Fibroblast of lung (primary cell): ENCODE measurements around the gene PACSIN1. TPM values are rescaled to one million over a fixed set of nuclear protein-coding genes. Genes with fewer than 3 reads are reported as not detected.

ENCODE experiments used
- DNase-seq, 2 donors: peaks; one replicate each; pipeline versions ENCODE4 v3.0.0 to v3.0.0-alpha.2; 2010; ENCODE audit warnings: low read depth in 2 of 2
- H2AFZ ChIP-seq: 2 replicates; pipeline ENCODE4 v1.5.1; 2012; ENCODE audit warnings: low read length, control low read depth, inconsistent platforms
- H3K27ac ChIP-seq: 2 replicates; pipeline ENCODE4 v1.5.1; 2011; ENCODE audit warnings: low read length, control low read depth; ENCODE audit not compliant: insufficient read depth
- H3K27me3 ChIP-seq: 2 replicates; pipeline ENCODE4 v1.5.1; 2011; ENCODE audit warnings: mild to moderate bottlenecking, low read length; ENCODE audit not compliant: control insufficient read depth, insufficient read depth
- H3K36me3 ChIP-seq: 2 replicates; pipeline ENCODE4 v1.5.1; 2011; ENCODE audit warnings: low read length; ENCODE audit not compliant: control insufficient read depth, insufficient read depth
- H3K4me1 ChIP-seq: 2 replicates; pipeline ENCODE4 v1.5.1; 2011; ENCODE audit warnings: low read length; ENCODE audit not compliant: control insufficient read depth, insufficient read depth; ENCODE audit errors: extremely low read depth
- H3K4me2 ChIP-seq: 2 replicates; pipeline ENCODE4 v1.5.1; 2011; ENCODE audit warnings: low read length, control low read depth; ENCODE audit not compliant: insufficient read depth; ENCODE audit errors: extremely low read depth
- H3K4me3 ChIP-seq, 4 experiments: fragments of 200-600 bp in 1 of 4; sonication (generic) in 1 of 4; replicated peaks in 1 of 4; 2 replicates each; pipeline ENCODE4 v1.5.1; 2011 to 2016; ENCODE audit warnings: low read length in 4 of 4, low read depth in 3 of 4, mild to moderate bottlenecking in 3 of 4, control low read depth in 2 of 4, inconsistent platforms in 1 of 4, mixed read lengths in 1 of 4; ENCODE audit not compliant: insufficient read depth in 1 of 4; ENCODE audit errors: control extremely low read depth in 1 of 4
- H3K79me2 ChIP-seq: 2 replicates; pipeline ENCODE4 v1.5.1; 2012; ENCODE audit warnings: mild to moderate bottlenecking, low read length, inconsistent platforms; ENCODE audit not compliant: control insufficient read depth, insufficient read depth
- H3K9ac ChIP-seq: 2 replicates; pipeline ENCODE4 v1.5.1; 2011; ENCODE audit warnings: mild to moderate bottlenecking, low read length, control low read depth; ENCODE audit not compliant: insufficient read depth
- H3K9me3 ChIP-seq: 2 replicates; pipeline ENCODE4 v1.5.1; 2012; ENCODE audit warnings: low read depth, low read length; ENCODE audit not compliant: control insufficient read depth, insufficient read depth
- H4K20me1 ChIP-seq: 2 replicates; pipeline ENCODE4 v1.5.1; 2011; ENCODE audit warnings: low read length; ENCODE audit not compliant: control insufficient read depth, insufficient read depth; ENCODE audit errors: extremely low read depth
- EZH2 ChIP-seq: IDR thresholded peaks from 2 replicates; pipeline ENCODE4 v1.5.1; 2012; ENCODE audit warnings: low read length, control low read depth, mild to moderate bottlenecking; ENCODE audit errors: missing control alignments
- polyA plus RNA-seq, 2 donors: library from polyadenylated mRNA; depleted of rRNA in 1 of 2; stranded (reverse) in 1 of 2; unstranded in 1 of 2; fragments of >200 nt; gene quantifications; 2 replicates each; pipeline ENCODE4 v1.2.1, GENCODE V29; 2011 to 2012; ENCODE audit warnings: missing spikeins in 1 of 2
- total RNA-seq: library from RNA; depleted of rRNA; stranded (reverse); fragments of >200 nt; gene quantifications from 2 replicates; pipeline ENCODE4 v1.2.1, GENCODE V29; 2014
- TF ChIP-seq, protein P1 (sequence below), 2 donors: IDR thresholded peaks in 1 of 2; conservative IDR thresholded peaks in 1 of 2; 1 replicate in 1 of 2; 2 replicates in 1 of 2; pipeline ENCODE4 v1.5.1; 2011 to 2012; ENCODE audit warnings: low read length in 2 of 2, control low read depth in 1 of 2, inconsistent platforms in 1 of 2, low read depth in 1 of 2, mild to moderate bottlenecking in 1 of 2

Gene PACSIN1
- total and polyA plus RNA-seq, 2 donors (not counting 1 experiment from before 2014, with no cell fraction given): under 0.01 TPM; not detected in 1

DNA sequence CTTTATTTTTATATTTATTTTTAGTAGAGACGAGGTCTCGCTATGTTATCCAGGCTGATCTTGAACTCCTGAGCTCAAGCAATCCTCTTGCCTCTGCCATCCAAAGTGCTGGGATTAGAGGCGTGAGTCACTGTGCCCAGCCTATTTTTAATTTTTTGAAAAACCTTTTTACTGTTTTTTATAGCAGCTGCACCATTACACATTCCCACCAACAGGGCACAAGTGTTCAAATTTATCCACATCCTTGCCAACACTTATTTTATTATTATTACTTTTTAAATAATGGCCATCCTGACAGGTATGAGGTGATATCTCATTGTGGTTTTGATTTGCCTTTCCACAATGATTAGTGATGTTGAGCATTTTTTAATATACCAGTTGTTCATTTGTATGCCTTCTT, 42.5 kb downstream of the PACSIN1 start:
- Histone ChIP-seq H3K27ac (no peak overlapping the region), H4K20me1 (no peaks in the 10 kb centered on the region), H3K4me3 (no peak overlapping the region), H3K9me3 (no peaks in the 10 kb centered on the region), H3K9ac (no peak overlapping the region), H3K27me3 (peaks cover 5% of the 10 kb centered on the region), H2AFZ (no peak overlapping the region), H3K4me2 (no peak overlapping the region), H3K36me3 (no peaks in the 10 kb centered on the region), H3K4me1 (no peaks in the 10 kb centered on the region), H3K79me2 (no peaks in the 10 kb centered on the region)
- DNase-seq: no peak
- TF ChIP-seq, protein P1, sequence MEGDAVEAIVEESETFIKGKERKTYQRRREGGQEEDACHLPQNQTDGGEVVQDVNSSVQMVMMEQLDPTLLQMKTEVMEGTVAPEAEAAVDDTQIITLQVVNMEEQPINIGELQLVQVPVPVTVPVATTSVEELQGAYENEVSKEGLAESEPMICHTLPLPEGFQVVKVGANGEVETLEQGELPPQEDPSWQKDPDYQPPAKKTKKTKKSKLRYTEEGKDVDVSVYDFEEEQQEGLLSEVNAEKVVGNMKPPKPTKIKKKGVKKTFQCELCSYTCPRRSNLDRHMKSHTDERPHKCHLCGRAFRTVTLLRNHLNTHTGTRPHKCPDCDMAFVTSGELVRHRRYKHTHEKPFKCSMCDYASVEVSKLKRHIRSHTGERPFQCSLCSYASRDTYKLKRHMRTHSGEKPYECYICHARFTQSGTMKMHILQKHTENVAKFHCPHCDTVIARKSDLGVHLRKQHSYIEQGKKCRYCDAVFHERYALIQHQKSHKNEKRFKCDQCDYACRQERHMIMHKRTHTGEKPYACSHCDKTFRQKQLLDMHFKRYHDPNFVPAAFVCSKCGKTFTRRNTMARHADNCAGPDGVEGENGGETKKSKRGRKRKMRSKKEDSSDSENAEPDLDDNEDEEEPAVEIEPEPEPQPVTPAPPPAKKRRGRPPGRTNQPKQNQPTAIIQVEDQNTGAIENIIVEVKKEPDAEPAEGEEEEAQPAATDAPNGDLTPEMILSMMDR (conservative IDR thresholded peaks at IDR 0.05 in 1 of 2, IDR thresholded peaks at IDR 0.05 in 1 of 2; ENCODE audit: low read depth in 1 of 2, low read length in 2 of 2): peak in 1 of 2 donors; percentile 19
- TF ChIP-seq EZH2: no peak

DNA sequence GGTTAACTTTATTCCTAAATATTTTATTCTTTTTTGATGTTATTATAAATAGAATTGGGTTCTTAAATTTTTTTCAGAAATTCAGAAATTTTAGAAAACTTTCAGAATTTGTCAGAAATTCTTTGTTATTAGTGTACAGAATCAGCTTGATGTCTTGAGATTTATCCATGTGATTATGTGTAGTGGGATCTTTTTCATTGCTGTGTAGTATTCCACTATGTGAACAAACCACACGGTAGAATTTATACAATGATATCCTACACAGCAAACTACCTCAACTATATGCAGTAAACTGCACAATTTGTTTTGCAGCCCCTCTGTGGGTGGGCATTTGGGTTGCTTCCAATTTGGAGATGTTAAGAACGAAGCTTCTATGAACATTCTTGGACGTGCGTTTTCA, 43.9 kb downstream of the PACSIN1 start:
- no peak overlapping the region for H3K4me2 ChIP-seq
- no peaks in the 10 kb centered on the region for H3K36me3 ChIP-seq
- no peak overlapping the region for H2AFZ ChIP-seq
- peaks cover 14% of the 10 kb centered on the region for H3K27me3 ChIP-seq
- no peaks in the 10 kb centered on the region for H4K20me1 ChIP-seq
- no peak overlapping the region for H3K9ac ChIP-seq
- no peaks in the 10 kb centered on the region for H3K79me2 ChIP-seq
- H3K9me3 ChIP-seq: no peaks in the 10 kb centered on the region
- no peak overlapping the region for H3K27ac ChIP-seq
- no peak for DNase-seq
- H3K4me1 ChIP-seq: no peaks in the 10 kb centered on the region
- H3K4me3 ChIP-seq: no peak overlapping the region
- TF ChIP-seq, protein P1 (conservative IDR thresholded peaks at IDR 0.05 in 1 of 2, IDR thresholded peaks at IDR 0.05 in 1 of 2; ENCODE audit: low read depth in 1 of 2, low read length in 2 of 2): no peak
- TF ChIP-seq EZH2: no peak

DNA sequence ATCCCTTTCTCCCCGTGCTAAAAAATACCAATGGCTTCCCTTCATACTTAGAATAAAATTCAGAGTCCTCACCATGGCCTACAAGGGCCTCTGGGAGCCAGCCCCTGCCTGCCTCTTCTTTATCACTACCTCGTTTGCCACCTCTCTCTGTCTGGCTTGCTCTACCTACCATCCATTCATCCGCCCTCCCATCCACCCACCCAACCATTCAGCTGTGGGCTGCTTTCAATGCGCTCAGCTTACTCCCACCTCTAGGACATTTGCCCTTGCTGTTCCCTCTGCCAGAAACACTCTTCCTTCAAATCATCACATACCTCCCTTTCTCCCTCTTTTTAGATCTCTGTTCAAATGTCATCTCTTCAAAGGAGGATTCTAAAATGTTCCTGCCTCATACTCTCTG, 44.4 kb downstream of the PACSIN1 start:
- no peak for DNase-seq
- Histone ChIP-seq H3K36me3 (no peaks in the 10 kb centered on the region), H3K79me2 (no peaks in the 10 kb centered on the region), H3K27ac (no peak overlapping the region), H3K27me3 (peaks cover 18% of the 10 kb centered on the region), H3K4me1 (no peaks in the 10 kb centered on the region), H3K9ac (no peak overlapping the region), H3K4me2 (no peak overlapping the region), H4K20me1 (no peaks in the 10 kb centered on the region), H3K4me3 (no peak overlapping the region), H2AFZ (no peak overlapping the region), H3K9me3 (no peaks in the 10 kb centered on the region)
- no peak for TF ChIP-seq EZH2
- TF ChIP-seq, protein P1 (conservative IDR thresholded peaks at IDR 0.05 in 1 of 2, IDR thresholded peaks at IDR 0.05 in 1 of 2; ENCODE audit: low read depth in 1 of 2, low read length in 2 of 2): no peak
